ENCODE results near the gene TOM1.
"Not testable (repeated sequence)": the region's sequence is repeated elsewhere in the genome, so short reads cannot be mapped to it uniquely, and the experiment has no call there.

TOM1 gene

DNA sequence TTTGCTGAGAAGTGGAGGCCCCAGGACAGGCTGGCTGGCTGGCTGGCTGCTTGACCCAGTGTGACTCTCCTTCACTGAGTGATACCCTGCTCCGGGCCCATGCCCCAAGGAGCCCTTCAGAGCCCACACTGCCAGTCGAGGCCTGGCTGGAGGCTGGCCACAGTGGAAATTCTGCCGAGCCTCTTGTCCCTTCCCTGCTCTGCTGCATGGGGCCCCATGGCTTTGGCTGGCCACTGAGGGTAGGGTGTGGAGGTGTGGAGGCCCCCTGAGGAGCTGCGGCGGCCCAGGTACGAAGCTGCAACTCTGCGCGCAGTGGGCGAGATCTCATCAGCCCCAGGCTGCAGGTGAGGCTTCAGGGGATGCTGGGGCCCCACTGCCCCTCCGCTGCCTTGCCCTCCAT lies 47.8 kb downstream of the TOM1 start:
- DNase-seq, result no peak

DNA sequence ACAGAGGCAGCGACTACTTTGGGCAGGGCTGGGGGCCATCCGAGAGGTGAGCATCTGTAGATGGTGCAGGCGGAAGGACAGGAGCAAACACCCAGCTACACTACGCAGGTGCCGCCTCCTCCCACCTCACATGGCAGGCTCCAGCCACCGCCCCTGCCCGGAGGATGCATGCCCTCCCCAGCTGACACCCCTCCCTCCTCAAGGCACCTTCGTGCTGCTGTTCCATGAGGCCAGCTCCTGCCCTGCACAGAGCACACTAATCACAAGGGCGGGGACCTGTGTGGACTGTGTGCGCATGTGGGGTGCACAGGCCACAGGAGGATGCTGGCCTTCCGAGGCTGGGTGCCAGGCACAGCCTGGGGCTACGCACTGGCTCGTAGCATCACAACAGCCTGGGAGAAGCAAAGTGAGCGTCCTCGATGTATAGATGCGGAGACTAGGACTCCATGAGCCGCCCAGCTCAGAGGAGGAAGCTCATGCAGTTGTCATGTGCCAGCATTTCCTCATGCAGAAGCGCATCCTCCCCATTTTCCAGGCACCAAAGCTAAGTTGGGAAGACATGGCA lies 48.4 kb downstream of the TOM1 start:
- no peak for DNase-seq

DNA sequence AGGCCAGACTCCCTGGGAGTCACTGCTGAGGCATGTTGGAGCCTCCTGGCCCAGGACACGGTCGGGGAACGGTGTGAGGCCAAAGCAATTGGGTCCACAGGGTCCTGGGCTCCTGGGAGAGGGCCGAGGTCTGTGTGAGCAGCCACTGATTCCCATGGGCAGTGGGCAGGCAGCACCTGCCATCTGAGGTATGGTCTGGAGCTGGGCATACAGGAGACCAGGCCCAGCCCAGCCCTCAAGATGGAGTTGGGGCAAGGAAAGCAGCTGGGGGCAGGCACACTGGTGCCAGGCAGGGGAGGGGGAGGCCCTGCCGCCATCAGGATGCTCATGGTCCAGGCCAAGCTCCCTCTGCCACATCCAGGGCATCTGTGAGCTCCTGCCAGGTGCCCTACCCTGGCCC lies 49.0 kb downstream of the TOM1 start:
- no peak for DNase-seq

DNA sequence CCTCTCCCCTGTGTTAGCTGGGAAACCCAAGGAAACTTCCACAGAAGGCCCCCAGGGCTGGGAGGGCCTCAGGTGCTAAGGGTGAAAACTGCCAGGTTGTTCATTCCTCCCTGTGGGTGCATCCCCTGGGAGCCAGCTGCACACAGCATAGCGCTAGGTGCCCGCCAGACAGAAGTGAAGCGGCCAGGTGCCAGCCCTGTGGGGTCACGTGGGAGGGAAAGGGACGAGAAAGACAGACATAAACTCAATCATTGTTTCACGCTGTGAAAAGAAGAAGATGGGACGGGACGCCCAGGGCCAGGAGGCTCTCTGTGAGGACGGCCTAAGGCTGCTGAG lies 49.6 kb downstream of the TOM1 start:
- no peak for DNase-seq

DNA sequence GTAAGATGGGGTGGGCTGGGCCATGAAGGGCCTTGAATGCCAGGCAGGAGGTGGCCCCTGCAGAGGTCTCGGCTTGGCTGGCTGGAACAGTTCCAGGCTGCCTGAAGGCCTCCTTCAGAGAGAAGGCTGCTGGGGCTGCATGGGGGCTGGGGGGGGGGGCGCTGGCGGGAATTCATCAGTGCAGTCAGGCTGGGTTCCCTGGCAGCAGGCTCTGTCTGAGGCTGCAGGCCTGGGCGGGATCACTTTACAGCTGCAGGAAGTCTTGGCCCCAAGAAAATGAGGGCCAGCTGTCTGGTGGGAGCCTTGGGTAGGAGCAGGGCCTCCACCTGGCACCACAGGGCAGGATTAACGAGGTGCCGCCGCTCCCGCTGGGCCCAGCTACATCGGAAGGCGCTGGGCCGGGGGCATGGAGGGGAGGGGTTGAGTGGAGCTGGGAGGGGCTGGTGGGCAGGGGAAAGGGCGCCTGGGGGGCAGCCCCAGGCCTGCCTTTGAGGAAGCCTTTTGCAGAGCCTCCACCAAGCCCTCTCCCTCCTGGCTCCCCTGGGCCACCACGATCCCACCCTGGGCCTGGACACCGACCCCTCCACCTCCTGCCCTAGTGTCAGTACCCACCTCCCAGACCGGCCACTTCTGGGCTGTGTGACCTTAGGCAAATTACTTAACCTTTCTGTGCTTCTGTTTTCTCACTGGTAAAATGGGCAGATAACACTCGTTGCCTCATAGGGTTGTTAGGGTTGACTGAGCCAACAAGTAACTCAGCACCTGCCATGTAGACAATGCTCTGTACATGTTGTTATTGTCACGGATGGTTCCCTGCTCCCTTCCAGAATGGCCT lies 50.2 kb downstream of the TOM1 start:
- DNase-seq, result no peak

DNA sequence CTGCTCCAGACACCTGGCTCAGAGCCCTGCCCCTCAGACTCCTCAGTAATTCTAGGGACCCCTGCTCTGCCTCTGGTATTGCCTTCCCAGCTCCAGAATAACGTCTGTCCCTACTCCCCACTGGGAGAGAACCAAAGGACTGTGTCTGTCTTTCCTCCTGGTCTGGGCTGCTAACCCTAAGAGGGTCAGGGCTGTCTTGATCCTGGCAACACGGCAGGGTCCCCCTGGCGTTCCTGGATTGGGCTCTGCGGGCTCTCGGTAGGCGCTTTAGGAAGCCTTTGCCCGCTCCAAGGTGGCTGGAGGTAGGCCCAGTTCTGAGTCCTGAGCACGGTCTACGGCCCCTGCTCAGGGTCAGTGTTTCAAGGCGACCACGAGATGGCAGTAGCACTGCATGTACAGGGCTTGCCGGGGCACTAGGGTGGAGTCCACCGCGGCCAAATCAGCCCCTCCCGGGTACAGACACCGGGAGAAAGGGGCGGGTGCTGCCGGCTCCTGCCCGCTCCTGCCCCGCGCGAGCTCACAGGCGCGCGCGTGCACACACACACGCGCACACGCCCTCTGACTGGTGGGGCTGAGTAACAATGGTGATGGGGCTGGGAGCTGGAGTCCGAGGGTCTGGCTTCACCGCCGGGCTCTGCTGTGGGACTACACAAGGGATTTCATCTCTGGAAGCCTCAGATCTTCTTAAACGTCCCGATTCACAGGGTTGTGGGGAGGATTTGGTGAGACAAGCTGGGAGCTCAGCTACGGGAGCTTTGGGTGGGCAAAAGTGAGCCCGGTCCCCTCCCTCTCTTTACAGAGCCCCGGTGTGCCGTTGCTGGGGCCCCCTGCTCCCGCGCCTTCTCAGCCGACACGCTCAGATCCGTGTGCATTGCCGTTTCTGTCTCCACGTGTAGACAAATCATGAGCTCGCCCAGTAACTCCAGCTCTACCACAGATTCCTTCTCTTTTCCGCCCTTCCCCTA lies 51.1 kb downstream of the TOM1 start:
- DNase-seq, result peak; percentile 9 to 59

DNA sequence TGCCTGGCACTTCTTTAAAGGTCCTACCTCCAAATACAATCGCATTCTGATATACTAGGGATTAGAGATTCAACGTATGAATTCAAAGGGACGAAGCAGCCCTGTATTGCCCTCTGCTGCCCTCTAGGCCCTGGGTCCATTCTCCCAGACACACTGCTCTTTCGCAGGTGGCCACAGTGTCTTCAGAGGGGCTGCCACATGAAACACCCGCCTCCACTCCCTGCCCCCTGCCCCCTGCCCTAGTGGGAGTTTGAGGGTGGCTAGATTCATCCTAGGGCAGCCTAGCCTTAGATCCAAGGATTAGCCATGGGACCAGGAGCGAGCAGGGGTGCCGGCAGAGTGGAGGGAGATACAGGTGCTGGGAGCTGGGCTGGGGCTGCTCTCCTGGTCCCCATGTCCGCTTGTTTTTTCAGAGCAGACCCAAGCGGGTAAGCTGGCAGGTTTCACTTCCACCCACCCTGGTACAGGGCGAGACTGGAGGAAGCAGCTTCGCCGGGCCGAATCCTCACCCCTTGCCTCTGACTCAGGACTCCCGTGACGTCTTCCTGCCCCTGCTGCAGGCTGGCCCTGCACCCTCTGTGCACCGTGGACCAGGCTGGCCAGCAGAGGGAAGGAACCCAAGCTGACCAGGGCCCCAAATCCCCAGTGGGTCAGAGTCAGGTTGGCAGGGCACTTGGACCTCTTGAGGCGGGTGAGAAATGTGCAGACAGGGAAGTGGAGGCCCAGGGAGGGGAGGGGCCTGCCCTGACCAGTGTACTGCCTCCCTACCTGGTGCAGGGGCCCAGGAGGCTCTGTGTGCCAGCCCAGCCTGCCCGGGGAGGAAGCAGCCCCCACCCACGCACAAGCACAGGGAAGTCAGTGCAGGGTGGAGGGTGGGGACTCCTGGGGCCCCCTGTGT lies 52.8 kb downstream of the TOM1 start:
- no peak for DNase-seq

DNA sequence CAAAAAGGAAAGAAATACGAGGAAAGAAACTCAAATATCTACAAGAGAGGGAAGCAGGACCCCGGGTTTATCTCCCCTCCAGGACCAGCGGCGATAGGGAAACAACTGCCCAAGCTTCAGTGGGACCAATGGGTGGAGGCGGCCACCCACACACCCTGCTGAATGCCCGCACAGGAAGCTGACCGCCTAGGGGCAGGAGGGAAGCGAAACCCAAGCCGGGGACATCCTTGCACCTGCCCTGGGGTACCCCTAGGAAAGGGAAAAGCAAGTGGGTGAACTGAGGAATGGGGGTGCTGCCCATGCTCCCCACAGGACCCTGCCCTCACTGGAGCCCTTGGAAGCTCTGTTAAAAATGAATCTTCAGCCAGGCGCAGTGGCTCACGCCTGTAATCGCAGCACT lies 53.6 kb downstream of the TOM1 start:
- no peak for DNase-seq

DNA sequence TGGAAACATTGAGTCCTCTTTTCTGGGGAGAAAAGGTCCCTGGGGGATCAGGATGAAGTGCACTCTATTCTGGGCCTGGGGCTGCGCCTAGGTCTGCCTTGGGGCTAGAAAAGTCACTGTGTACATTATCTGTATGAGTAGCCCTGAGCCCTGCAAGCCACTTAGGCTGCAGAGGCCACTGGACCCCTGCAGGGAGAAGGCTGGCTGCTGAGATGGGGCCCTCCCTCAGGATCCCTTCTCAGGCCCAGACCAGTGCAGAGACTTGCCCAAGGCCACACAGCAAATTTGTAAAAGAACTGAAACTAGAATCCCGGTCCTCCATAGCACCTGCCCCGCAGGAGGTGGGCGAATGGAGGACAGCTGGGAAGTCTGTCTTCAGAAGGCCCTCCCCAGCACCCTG lies 54.4 kb downstream of the TOM1 start:
- no peak for DNase-seq

DNA sequence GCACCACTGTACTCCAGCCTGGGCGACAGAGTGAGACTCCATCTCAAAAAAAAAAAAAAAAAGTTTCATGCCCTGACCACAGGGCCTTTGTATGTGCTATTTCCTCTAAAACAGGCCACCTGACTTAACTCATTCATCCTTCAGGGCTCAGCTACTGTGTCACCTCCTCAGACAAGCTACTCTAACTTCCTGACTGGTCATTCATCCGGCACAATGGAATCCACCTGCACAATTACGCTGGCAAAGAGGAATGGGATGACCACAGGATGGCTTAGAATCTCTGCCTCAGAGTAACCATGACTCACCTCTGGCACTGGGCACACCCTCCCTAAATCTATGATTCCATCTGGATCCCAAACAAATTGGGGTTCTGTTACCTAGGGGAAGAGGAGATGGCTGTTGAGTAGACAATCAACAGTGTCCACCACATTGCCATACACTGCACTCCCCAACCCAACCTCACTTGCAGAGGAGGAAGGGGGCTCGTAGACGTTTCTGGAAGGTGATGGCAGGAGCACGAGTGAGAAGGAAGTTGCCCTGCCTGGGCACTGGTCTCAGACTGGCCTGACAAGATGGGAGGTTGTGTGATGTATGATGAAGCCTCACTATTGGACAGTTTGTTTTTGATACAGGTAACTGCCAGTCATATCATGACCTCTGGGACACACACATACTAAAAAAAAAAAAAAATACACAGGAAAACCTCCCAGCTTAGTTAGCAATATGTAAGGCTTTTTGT lies 58.4 kb downstream of the TOM1 start:
- no peak for DNase-seq

DNA sequence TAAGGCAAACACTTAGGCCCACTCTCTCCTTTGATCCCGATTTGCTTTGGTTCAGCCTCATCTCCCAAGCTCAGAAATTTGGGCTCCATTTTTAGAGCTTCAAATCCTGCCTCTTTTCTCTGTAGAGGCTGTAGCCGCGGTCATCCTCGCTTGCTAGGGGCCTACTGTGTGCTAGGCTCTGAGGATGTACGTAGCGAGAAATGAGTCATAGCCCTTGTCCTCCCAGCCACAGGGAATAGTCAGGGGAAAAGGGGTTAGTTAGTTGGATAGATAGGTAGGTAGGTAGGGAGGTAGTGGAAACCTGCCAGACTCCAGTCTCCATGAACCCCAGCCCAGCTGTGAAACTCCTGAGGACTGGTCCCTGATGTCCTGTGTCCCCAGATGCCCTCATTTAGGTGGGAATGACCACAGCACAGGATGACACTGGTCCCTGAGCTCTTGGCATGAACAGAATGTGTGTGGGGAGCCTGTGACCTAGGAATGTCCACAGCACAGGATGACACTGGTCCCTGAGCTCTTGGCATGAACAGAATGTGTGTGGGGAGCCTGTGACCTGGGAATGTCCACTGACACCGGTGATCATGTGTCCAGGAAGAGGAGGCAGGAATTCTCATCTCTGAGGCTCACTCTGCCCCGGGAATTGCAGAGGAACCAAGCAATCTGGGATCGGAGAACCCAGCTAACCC lies 59.8 kb downstream of the TOM1 start:
- DNase-seq, result no peak

DNA sequence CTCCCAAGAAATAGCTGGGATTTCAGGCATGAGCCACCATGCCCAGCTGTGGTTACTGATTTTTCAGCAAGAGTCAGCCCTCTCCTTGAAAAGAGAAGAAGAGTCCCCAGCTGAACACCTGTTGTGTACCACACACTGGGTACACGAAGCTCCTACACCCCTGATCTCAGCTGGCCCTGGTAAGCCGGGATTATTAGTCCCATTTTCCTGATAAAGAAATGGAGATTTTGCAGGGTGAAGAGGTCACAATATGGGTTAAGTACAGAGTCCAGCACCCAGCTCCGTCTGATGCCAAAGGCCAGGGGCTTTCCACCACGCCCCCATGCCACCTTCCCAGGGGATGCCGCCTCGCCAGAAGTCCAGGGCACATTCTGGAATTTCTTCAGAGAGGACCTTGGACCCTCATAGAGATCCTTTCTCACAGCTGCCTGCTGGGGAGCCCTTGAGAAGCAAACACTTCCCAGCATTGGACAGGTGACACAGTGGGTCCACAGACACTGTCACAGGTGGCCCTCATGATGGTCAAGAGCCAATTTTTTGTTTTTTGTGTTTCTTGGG lies 61.4 kb downstream of the TOM1 start:
- no peak for DNase-seq

DNA sequence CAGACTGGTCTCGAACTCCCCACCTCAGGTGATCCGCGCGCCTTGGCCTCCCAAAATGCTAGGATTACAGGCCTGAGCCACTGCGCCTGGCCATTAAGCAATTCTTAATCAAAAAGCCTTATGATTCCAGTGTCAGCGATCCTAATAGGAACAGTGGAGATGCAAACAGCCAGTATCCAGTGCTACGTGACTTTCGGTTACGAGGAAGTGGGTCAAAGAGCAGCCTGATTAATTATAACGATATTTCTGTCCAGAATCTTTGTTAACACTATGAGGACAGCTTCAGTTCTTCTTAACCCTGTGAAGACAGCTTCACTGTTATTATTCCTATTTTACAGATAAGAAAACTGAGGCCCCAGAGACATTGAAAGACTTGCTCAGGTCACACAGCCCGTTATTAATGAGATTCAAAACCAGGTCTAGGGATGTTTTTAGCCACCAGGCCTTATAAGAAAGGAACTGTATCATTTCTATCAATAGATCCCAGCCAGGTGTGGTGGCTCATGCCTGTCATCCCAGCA lies 63.9 kb downstream of the TOM1 start:
- DNase-seq, result no peak

DNA sequence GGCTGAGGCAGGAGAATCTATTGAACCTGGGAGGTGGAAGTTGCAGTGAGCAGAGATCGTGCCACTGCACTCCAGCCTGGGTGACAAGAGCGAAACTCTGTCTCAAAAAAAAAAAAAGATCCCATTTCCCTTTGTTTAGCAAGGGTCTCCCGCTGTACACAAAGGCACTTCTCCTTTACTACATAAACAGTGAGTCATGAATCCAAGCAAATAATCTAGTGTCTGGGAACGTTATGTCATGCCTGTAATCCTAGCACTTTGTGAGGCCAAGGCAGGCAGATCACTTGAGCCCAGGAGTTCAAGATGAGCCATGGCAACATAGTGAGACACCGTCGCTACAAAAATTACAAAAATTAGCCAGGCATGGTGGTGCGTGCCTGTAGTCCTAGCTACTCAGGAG lies 64.5 kb downstream of the TOM1 start:
- not testable (repeated sequence) for DNase-seq

DNA sequence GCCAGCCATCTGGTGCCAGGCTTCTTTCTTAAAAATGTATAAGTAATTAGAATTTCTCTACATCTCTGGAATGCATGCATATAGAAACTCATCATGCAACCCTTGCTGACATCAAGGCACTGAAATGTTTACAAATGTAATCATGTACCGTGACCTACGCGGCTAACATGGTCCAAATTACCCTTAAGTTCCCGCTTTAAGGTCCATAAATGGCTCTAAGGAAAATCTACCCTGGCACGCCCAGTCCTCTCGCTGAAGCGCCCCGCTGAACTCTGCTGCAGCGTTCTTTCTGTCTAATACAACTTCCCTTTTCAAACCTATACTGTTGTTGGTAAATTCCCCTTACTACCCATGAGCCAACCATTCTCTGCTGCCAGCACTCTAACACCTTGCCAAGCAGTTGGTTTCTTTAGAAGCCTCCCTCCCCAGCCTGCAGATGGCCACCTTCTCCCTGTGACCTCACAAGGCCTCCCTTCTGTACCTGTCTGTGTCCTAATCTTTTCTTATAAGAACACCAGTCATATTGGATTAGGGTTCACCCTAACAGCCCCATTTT lies 67.7 kb downstream of the TOM1 start:
- DNase-seq, result no peak

DNA sequence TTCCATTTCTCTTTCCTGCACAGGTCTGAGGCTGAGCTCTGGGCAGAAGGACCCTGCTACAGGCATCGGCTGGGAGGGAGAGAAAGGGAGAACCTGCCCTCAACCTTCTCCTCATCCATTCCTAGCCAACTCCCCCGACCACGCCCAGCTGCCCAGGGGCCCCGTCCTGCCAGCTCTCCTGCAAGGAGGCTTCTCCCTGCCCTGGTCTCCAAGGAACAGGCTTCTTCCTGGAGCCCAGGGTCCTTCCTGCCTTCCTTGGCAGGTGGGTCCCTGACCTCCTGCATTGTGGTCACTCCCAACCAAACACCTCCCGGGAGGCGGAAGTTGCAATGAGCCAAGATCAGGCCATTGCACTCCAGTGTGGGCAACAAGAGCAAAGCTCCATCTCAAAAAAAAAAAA lies 68.7 kb downstream of the TOM1 start:
- DNase-seq, result no peak

DNA sequence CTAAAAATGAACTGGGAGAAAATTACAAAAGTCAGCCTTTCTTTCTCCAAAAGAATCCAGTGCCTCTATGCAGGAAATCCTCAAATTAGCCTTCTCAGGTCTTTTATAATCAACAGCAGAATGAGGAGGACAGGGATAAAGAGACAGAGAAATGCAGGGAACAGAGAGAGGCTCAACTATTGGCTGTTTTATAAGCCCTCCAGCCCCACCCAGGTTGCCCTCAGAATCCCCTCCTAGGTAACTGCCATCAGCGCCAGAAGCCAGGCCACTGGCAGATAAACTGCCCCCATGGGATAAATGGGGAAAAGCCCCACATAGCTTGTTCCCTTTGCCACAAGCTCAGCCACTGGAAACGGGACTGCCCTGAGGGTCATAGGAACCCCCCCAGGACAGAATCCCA lies 70.3 kb downstream of the TOM1 start:
- no peak for DNase-seq

DNA sequence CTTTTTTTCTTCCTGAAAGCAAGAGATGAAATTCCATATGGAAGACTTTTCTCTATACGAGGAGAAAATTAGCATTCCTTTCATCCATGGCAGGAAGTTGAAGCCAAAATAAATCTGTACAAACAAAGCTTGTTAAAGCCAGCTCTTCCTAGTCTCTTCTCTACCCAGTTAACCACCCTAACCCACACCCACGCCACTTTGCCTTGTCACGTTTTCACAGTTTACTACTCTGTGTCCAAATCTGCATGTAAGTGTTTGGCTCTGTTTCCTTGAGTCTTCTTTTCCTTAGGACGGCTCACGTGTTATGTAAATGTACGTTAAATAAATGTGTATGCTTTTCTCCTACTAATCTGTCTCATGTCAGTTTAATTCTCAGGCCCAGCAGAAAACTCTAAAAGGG lies 74.1 kb downstream of the TOM1 start:
- DNase-seq, result no peak

DNA sequence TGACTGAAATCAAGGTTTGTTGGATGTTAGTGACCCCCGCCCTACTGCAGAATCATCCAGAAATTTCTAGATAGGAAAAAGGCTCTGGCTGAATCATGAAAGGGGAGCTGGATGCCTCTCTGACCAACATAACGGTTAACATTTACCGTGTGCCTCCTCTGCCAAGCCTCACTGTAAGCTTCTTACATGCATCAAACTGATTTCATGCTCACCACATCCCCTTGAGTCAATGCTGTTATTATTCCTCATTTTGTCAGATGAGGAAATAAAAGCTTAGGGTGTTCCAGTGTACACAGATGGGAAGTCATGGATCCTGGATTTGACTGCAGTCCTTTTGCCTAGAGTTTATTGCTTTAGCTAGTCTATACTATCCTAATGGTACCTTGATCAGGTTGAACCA lies 75.3 kb downstream of the TOM1 start:
- DNase-seq, result no peak

DNA sequence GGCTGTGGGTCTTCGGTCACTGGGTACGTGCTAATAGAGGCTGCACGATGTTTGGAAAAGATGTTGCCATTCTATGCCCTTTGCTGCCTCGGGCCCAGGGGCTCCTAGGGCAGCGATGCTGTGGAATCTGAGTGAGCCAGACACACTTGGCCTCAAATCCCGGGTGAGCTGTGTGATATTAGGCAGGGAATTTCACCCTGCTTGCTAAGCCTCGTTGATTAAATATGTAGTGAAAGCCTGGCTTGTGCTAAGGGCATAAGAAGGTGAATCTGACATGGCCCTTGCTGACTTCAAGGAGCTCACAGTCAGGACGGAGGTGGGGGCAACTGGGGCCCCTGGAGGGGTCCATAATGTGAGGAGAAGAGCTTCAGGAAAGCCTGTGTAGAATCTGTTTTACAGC lies 75.8 kb downstream of the TOM1 start:
- DNase-seq, result no peak
